GM23338 (cell line): ENCODE measurements around the gene KRTAP12-3. TPM values are rescaled to one million over a fixed set of nuclear protein-coding genes. Genes with fewer than 3 reads are reported as not detected.

Experiments
- CREB1 ChIP-seq: fragments of 250-450 bp; sonication (Bioruptor Pico); IDR thresholded peaks from 2 replicates; pipeline ENCODE4 v1.5.0; 2020; ENCODE audit warnings: low read depth, mild to moderate bottlenecking, moderate library complexity
- EZH2 ChIP-seq: fragments of 200-600 bp; sonication (generic); IDR thresholded peaks from one replicate; pipeline ENCODE4 v1.8.0; 2017; ENCODE audit warnings: antibody characterized with exemption, mild to moderate bottlenecking, low read depth; ENCODE audit not compliant: unreplicated experiment
- ZNF114 ChIP-seq: fragments of 250-450 bp; sonication (Bioruptor Pico); IDR thresholded peaks from 2 replicates; pipeline ENCODE4 v1.5.0; 2020; ENCODE audit warnings: mild to moderate bottlenecking, moderate library complexity
- ZNF331 ChIP-seq: fragments of 250-450 bp; sonication (Bioruptor Pico); IDR thresholded peaks from 2 replicates; pipeline ENCODE4 v1.5.0; 2020; ENCODE audit warnings: low read depth, mild to moderate bottlenecking, moderate library complexity
- polyA plus RNA-seq: library from polyadenylated mRNA; unstranded; fragments of >200 nt; fragmentation: Nextera tagmentation; extraction: Ambion mirVana; gene quantifications from 2 replicates; pipeline ENCODE4 v1.2.1, GENCODE V29; 2016
- total RNA-seq: library from RNA; depleted of rRNA; stranded (reverse); fragments of >200 nt; shearing (Covaris generic); gene quantifications from 2 replicates; pipeline ENCODE4 v1.2.3, GENCODE V29; 2014
- TF ChIP-seq, protein P1 (sequence below): fragments of 250-450 bp; sonication (Bioruptor Pico); IDR thresholded peaks from 2 replicates; pipeline ENCODE4 v1.5.0; 2020; ENCODE audit warnings: mild to moderate bottlenecking, moderate library complexity
- TF ChIP-seq, protein P2 (sequence below): IDR thresholded peaks from 2 replicates; pipeline ENCODE4 v1.6.1; 2016; ENCODE audit warnings: antibody characterized with exemption
- TF ChIP-seq, protein P3 (sequence below), 2 experiments: fragments of 200-600 bp in 1 of 2; sonication (generic) in 1 of 2; conservative IDR thresholded peaks; 2 replicates each; pipeline versions ENCODE4 v1.5.1 to v1.6.1; 2016 to 2017; ENCODE audit warnings: antibody characterized with exemption in 2 of 2, low read depth in 2 of 2, mild to moderate bottlenecking in 2 of 2, moderate library complexity in 1 of 2

KRTAP12-3 gene
- total and polyA plus RNA-seq, 2 experiments from 2014 or later, result not detected

DNA sequence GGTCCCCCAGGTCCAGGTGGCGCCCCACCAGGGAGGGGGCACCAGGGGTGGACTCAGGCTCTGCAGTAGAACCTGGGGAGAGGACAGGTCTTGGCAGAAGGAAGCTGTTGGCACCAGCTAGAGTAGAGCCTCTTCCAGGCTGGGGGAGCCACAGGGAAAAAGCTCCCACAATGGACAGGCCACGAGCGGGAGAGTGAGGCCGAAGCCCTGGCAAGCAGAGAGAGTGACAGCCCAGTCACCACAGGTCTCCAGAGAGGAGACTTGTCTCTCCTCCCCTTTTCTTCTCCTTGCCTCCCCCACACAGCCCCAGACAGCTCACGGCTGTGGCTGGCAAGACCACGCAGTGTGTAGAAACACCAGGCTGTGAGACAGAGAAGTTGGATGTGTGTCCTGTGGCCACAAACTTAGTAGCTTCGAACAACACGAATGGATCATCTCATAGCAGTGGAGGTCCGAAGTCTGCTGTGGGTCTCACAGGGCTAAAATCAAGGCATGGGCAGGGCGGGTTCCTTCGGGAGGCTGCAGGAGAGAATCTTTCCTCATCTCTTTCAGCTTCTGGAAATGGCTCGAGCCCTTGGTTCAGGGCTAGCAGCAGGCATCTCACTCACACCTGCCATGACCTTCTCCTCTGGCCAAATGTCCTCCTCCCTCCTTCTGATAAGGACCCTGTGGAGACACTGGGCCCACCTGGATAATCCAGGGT lies 6.6 kb upstream of the KRTAP12-3 start (continued):
- TF ChIP-seq, protein P1, sequence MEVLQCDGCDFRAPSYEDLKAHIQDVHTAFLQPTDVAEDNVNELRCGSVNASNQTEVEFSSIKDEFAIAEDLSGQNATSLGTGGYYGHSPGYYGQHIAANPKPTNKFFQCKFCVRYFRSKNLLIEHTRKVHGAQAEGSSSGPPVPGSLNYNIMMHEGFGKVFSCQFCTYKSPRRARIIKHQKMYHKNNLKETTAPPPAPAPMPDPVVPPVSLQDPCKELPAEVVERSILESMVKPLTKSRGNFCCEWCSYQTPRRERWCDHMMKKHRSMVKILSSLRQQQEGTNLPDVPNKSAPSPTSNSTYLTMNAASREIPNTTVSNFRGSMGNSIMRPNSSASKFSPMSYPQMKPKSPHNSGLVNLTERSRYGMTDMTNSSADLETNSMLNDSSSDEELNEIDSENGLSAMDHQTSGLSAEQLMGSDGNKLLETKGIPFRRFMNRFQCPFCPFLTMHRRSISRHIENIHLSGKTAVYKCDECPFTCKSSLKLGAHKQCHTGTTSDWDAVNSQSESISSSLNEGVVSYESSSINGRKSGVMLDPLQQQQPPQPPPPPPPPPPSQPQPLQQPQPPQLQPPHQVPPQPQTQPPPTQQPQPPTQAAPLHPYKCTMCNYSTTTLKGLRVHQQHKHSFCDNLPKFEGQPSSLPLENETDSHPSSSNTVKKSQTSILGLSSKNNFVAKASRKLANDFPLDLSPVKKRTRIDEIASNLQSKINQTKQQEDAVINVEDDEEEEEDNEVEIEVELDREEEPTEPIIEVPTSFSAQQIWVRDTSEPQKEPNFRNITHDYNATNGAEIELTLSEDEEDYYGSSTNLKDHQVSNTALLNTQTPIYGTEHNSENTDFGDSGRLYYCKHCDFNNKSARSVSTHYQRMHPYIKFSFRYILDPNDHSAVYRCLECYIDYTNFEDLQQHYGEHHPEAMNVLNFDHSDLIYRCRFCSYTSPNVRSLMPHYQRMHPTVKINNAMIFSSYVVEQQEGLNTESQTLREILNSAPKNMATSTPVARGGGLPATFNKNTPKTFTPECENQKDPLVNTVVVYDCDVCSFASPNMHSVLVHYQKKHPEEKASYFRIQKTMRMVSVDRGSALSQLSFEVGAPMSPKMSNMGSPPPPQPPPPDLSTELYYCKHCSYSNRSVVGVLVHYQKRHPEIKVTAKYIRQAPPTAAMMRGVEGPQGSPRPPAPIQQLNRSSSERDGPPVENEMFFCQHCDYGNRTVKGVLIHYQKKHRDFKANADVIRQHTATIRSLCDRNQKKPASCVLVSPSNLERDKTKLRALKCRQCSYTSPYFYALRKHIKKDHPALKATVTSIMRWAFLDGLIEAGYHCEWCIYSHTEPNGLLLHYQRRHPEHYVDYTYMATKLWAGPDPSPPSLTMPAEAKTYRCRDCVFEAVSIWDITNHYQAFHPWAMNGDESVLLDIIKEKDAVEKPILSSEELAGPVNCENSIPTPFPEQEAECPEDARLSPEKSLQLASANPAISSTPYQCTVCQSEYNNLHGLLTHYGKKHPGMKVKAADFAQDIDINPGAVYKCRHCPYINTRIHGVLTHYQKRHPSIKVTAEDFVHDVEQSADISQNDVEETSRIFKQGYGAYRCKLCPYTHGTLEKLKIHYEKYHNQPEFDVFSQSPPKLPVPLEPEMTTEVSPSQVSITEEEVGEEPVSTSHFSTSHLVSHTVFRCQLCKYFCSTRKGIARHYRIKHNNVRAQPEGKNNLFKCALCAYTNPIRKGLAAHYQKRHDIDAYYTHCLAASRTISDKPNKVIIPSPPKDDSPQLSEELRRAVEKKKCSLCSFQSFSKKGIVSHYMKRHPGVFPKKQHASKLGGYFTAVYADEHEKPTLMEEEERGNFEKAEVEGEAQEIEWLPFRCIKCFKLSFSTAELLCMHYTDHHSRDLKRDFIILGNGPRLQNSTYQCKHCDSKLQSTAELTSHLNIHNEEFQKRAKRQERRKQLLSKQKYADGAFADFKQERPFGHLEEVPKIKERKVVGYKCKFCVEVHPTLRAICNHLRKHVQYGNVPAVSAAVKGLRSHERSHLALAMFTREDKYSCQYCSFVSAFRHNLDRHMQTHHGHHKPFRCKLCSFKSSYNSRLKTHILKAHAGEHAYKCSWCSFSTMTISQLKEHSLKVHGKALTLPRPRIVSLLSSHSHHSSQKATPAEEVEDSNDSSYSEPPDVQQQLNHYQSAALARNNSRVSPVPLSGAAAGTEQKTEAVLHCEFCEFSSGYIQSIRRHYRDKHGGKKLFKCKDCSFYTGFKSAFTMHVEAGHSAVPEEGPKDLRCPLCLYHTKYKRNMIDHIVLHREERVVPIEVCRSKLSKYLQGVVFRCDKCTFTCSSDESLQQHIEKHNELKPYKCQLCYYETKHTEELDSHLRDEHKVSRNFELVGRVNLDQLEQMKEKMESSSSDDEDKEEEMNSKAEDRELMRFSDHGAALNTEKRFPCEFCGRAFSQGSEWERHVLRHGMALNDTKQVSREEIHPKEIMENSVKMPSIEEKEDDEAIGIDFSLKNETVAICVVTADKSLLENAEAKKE (CRISPR knock-in tag), result no peak
- TF ChIP-seq, protein P2, sequence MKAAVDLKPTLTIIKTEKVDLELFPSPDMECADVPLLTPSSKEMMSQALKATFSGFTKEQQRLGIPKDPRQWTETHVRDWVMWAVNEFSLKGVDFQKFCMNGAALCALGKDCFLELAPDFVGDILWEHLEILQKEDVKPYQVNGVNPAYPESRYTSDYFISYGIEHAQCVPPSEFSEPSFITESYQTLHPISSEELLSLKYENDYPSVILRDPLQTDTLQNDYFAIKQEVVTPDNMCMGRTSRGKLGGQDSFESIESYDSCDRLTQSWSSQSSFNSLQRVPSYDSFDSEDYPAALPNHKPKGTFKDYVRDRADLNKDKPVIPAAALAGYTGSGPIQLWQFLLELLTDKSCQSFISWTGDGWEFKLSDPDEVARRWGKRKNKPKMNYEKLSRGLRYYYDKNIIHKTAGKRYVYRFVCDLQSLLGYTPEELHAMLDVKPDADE, result no peak
- no peak for TF ChIP-seq ZNF331
- TF ChIP-seq CREB1 (CRISPR knock-in tag), result no peak
- TF ChIP-seq ZNF114 (CRISPR knock-in tag), result no peak
- TF ChIP-seq, protein P3, sequence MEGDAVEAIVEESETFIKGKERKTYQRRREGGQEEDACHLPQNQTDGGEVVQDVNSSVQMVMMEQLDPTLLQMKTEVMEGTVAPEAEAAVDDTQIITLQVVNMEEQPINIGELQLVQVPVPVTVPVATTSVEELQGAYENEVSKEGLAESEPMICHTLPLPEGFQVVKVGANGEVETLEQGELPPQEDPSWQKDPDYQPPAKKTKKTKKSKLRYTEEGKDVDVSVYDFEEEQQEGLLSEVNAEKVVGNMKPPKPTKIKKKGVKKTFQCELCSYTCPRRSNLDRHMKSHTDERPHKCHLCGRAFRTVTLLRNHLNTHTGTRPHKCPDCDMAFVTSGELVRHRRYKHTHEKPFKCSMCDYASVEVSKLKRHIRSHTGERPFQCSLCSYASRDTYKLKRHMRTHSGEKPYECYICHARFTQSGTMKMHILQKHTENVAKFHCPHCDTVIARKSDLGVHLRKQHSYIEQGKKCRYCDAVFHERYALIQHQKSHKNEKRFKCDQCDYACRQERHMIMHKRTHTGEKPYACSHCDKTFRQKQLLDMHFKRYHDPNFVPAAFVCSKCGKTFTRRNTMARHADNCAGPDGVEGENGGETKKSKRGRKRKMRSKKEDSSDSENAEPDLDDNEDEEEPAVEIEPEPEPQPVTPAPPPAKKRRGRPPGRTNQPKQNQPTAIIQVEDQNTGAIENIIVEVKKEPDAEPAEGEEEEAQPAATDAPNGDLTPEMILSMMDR (conservative IDR thresholded peaks at IDR 0.05; ENCODE audit: low read depth in 2 of 2), result no peak
- TF ChIP-seq EZH2, result no peak
